ENCODE data around the gene HYAL3.

HYAL3 gene

DNA sequence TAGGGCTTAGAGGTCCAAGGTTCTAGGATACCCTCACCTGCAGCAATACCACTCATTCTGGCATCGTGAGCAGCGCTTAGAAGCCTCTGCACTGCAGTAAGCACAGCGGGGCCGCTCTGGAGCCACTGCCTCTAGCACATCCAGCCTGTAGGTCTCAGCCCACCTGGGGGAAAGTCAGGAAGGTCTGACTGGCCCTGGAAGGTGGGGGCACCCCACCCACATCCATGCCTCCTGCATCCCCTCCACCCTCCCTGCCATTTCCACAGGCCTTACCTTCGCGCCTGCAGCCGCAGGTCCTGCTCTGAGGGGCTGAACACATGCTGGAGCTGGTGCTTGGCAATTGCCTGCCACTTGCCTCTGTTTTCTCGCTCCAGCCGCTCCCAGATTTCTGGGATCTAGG, 42.3 kb upstream of the HYAL3 start:
- Histone ChIP-seq H3K4me1 (ENCODE audit: control insufficient read depth, low read length) (peaks cover 50% of the 10 kb centered on the region), H3F3A (ENCODE audit: control insufficient read depth, insufficient read depth) (peaks cover 14% of the 10 kb centered on the region), H3K9me3 (ENCODE audit: control insufficient read depth, insufficient read depth, low read length) (no peaks in the 10 kb centered on the region), H3K27ac (ENCODE audit: low read depth, low read length) (peak overlapping the region; percentile 90), H3K36me3 (ENCODE audit: control insufficient read depth, low read length) (peaks cover 23% of the 10 kb centered on the region), H3K4me3 (ENCODE audit: low read length) (peak overlapping the region; percentile 83), H4K20me1 (ENCODE audit: control insufficient read depth, insufficient read depth, low read depth, low read length) (0 out of 2 replicates have a peak, but pooled peaks cover 1% of the 10 kb centered on the region), H3K27me3 (ENCODE audit: control insufficient read depth, low read length) (no peaks in the 10 kb centered on the region), H3K79me2 (ENCODE audit: control insufficient read depth, low read length) (peaks cover 39% of the 10 kb centered on the region), H3K9me2 (replicated peaks; ENCODE audit: control insufficient read depth, low read length) (no peaks in the 10 kb centered on the region), H3K4me2 (ENCODE audit: low read length) (peak overlapping the region; percentile 98)
- TF ChIP-seq, protein P1, sequence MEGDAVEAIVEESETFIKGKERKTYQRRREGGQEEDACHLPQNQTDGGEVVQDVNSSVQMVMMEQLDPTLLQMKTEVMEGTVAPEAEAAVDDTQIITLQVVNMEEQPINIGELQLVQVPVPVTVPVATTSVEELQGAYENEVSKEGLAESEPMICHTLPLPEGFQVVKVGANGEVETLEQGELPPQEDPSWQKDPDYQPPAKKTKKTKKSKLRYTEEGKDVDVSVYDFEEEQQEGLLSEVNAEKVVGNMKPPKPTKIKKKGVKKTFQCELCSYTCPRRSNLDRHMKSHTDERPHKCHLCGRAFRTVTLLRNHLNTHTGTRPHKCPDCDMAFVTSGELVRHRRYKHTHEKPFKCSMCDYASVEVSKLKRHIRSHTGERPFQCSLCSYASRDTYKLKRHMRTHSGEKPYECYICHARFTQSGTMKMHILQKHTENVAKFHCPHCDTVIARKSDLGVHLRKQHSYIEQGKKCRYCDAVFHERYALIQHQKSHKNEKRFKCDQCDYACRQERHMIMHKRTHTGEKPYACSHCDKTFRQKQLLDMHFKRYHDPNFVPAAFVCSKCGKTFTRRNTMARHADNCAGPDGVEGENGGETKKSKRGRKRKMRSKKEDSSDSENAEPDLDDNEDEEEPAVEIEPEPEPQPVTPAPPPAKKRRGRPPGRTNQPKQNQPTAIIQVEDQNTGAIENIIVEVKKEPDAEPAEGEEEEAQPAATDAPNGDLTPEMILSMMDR (IDR thresholded peaks at IDR 0.05; ENCODE audit: low read depth, low read length, poor library complexity, severe bottlenecking) = no peak
- no peak for TF ChIP-seq EZH2phosphoT487 (IDR thresholded peaks at IDR 0.05; ENCODE audit: borderline replicate concordance, low read length)

DNA sequence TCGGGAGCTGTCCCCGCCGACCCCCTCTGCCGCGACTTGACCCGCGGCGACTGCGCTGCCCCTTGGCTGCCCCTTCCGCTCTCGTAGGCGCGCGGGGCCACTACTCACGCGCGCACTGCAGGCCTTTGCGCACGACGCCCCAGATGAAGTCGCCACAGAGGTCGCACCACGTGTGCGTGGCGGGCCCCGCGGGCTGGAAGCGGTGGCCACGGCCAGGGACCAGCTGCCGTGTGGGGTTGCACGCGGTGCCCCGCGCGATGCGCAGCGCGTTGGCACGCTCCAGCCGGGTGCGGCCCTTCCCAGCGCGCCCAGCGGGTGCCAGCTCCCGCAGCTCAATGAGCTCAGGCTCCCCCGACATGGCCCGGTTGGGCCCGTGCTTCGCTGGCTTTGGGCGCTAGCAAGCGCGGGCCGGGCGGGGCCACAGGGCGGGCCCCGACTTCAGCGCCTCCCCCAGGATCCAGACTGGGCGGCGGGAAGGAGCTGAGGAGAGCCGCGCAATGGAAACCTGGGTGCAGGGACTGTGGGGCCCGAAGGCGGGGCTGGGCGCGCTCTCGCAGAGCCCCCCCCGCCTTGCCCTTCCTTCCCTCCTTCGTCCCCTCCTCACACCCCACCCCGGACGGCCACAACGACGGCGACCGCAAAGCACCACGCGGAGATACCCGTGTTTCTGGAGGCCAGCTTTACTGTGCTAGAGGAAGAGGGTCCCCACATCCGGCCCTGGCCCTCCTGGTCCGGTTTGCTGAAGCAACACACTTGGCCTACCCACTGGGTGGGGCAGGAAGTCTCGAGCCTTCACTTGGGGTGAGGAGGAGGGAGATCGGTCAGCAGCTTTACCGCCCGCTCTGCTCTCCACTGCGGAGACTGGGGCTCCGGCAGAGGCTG, 41.5 kb upstream of the HYAL3 start, which contains the start of gene RASSF1:
Gene RASSF1, minus strand, starts transcription at position 389 of the 882 bp plus-strand sequence. Its CDS starts 31 bp downstream, at position 358.
- Histone ChIP-seq H3K9me2 (replicated peaks; ENCODE audit: control insufficient read depth, low read length) (no peaks in the 10 kb centered on the region), H4K20me1 (ENCODE audit: control insufficient read depth, insufficient read depth, low read depth, low read length) (0 out of 2 replicates have a peak, but pooled peaks cover 10% of the 10 kb centered on the region), H3K9me3 (ENCODE audit: control insufficient read depth, insufficient read depth, low read length) (no peaks in the 10 kb centered on the region), H3K36me3 (ENCODE audit: control insufficient read depth, low read length) (peaks cover 32% of the 10 kb centered on the region), H3K4me1 (ENCODE audit: control insufficient read depth, low read length) (peaks cover 53% of the 10 kb centered on the region), H3K79me2 (ENCODE audit: control insufficient read depth, low read length) (peaks cover 47% of the 10 kb centered on the region), H3F3A (ENCODE audit: control insufficient read depth, insufficient read depth) (peaks cover 14% of the 10 kb centered on the region), H3K4me3 (ENCODE audit: low read length) (peak within 1 kb of the TSS; percentile 83), H3K27me3 (ENCODE audit: control insufficient read depth, low read length) (no peaks in the 10 kb centered on the region), H3K27ac (ENCODE audit: low read depth, low read length) (peak within 1 kb of the TSS; percentile 90), H3K4me2 (ENCODE audit: low read length) (peak within 1 kb of the TSS; percentile 98)
- TF ChIP-seq, protein P1 (IDR thresholded peaks at IDR 0.05; ENCODE audit: low read depth, low read length, poor library complexity, severe bottlenecking) = no peak
- TF ChIP-seq EZH2phosphoT487 (IDR thresholded peaks at IDR 0.05; ENCODE audit: borderline replicate concordance, low read length) = no peak

DNA sequence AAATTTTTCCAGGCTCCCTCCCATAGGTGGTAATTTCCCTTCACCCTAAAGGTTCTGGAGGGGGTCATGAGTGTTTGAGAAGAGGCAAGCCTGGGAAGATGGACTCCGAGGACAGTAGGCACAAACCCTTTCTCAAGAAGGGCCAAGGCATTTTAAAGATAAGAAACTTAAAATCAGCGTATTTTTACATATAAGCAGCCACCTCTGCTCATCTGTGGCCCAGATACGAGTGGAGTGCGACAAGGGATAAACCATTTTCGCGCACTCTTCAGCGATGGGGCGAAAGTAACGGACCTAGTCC, 40.9 kb upstream of the HYAL3 start:
- Histone ChIP-seq H3K9me2 (replicated peaks; ENCODE audit: control insufficient read depth, low read length) (no peaks in the 10 kb centered on the region), H3K4me2 (ENCODE audit: low read length) (peak overlapping the region; percentile 98), H3K27ac (ENCODE audit: low read depth, low read length) (peak overlapping the region; percentile 90), H3K4me3 (ENCODE audit: low read length) (peak overlapping the region; percentile 83), H3K4me1 (ENCODE audit: control insufficient read depth, low read length) (peaks cover 54% of the 10 kb centered on the region), H3K79me2 (ENCODE audit: control insufficient read depth, low read length) (peaks cover 53% of the 10 kb centered on the region), H3K36me3 (ENCODE audit: control insufficient read depth, low read length) (peaks cover 38% of the 10 kb centered on the region), H3K27me3 (ENCODE audit: control insufficient read depth, low read length) (no peaks in the 10 kb centered on the region), H3K9me3 (ENCODE audit: control insufficient read depth, insufficient read depth, low read length) (no peaks in the 10 kb centered on the region), H4K20me1 (ENCODE audit: control insufficient read depth, insufficient read depth, low read depth, low read length) (0 out of 2 replicates have a peak, but pooled peaks cover 10% of the 10 kb centered on the region), H3F3A (ENCODE audit: control insufficient read depth, insufficient read depth) (peaks cover 14% of the 10 kb centered on the region)
- TF ChIP-seq, protein P1 (IDR thresholded peaks at IDR 0.05; ENCODE audit: low read depth, low read length, poor library complexity, severe bottlenecking) = no peak
- no peak for TF ChIP-seq EZH2phosphoT487 (IDR thresholded peaks at IDR 0.05; ENCODE audit: borderline replicate concordance, low read length)
